HG02943 (cell line): ENCODE measurements around the gene SLC35B2.

Experiments
- ATAC-seq: cut with Tn5 transposase; IDR thresholded peaks from one replicate; pipeline ENCODE4 v1.9.1; 2021; ENCODE audit warnings: mild to moderate bottlenecking, low read depth, moderate library complexity; ENCODE audit not compliant: unreplicated experiment

SLC35B2 gene

GRCh38 chr6:44286747-44287146, 29.4 kb upstream of the SLC35B2 start:
- no peak for ATAC-seq

- ATAC-seq: no peak
Observed at GRCh38 chr6:44286285-44286565, 28.9 kb upstream of the SLC35B2 start.

GRCh38 chr6:44285552-44286284, 28.4 kb upstream of the SLC35B2 start:
- ATAC-seq: no peak

GRCh38 chr6:44284867-44285266, 27.5 kb upstream of the SLC35B2 start:
- no peak for ATAC-seq

- ATAC-seq: no peak
Observed at GRCh38 chr6:44284121-44284520, 26.8 kb upstream of the SLC35B2 start.

GRCh38 chr6:44278774-44279697, 21.7 kb upstream of the SLC35B2 start:
- no peak for ATAC-seq

GRCh38 chr6:44278315-44278714, 21.0 kb upstream of the SLC35B2 start:
- no peak for ATAC-seq

- no peak for ATAC-seq
Observed at GRCh38 chr6:44277763-44278162, 20.4 kb upstream of the SLC35B2 start.

- no peak for ATAC-seq
Observed at GRCh38 chr6:44276667-44277640, 19.6 kb upstream of the SLC35B2 start.

GRCh38 chr6:44275749-44276648, 18.7 kb upstream of the SLC35B2 start:
- no peak for ATAC-seq

GRCh38 chr6:44275271-44275748, 18.0 kb upstream of the SLC35B2 start:
- ATAC-seq: no peak

- no peak for ATAC-seq
Observed at GRCh38 chr6:44273617-44274016, 16.3 kb upstream of the SLC35B2 start.

GRCh38 chr6:44272999-44273566, 15.8 kb upstream of the SLC35B2 start:
- no peak for ATAC-seq

GRCh38 chr6:44272529-44272928, 15.2 kb upstream of the SLC35B2 start:
- no peak for ATAC-seq

- no peak for ATAC-seq
Observed at GRCh38 chr6:44271914-44272313, 14.6 kb upstream of the SLC35B2 start.

- ATAC-seq: no peak
Observed at GRCh38 chr6:44271406-44271723, 14.0 kb upstream of the SLC35B2 start.

- no peak for ATAC-seq
Observed at GRCh38 chr6:44270526-44271405, 13.4 kb upstream of the SLC35B2 start.

- no peak for ATAC-seq
Observed at GRCh38 chr6:44269921-44270525, 12.7 kb upstream of the SLC35B2 start, which contains the start of gene TMEM151B. TSS of gene TMEM151B (plus strand) at chr6:44270450. CDS start at chr6:44270743, 293 bp downstream.
